Naive thymus-derived CD4-positive, alpha-beta T cell (primary cell): ENCODE measurements around the gene IP6K1. TPM values are rescaled to one million over a fixed set of nuclear protein-coding genes. Genes with fewer than 3 reads are reported as not detected.

Experiments
- ATAC-seq: fragments of 150-1000 bp; cut with Tn5 transposase; 2 replicates; pipeline ENCODE4 v1.10.0; 2021; ENCODE audit warnings: mild to moderate bottlenecking, moderate library complexity
- CTCF ChIA-PET: fragments of 350-600 bp; sonication (Branson Sonifier 250); formaldehyde crosslinking; loops from one replicate; lab custom pipeline; 2021; ENCODE audit warnings: antibody characterized with exemption; lab: Charles Lee
- POLR2A ChIA-PET: fragments of 350-600 bp; sonication (Branson Sonifier 250); formaldehyde crosslinking; loops from one replicate; lab custom pipeline; 2021; ENCODE audit warnings: antibody characterized with exemption, inconsistent platforms; lab: Charles Lee
- DNase-seq, 9 donors: peaks; one replicate each; pipeline versions ENCODE4 v3.0.0 to v3.0.0-alpha.2; 2020 to 2022; ENCODE audit warnings: mixed read lengths in 1 of 9
- H3K27ac ChIP-seq: one replicate; pipeline ENCODE4 v1.7.0; 2013; ENCODE audit warnings: mild to moderate bottlenecking, low read depth, low read length, moderate library complexity
- H3K27me3 ChIP-seq, 2 donors: one replicate each; pipeline ENCODE4 v1.7.0; 2013; ENCODE audit warnings: low read length in 2 of 2, mild to moderate bottlenecking in 2 of 2, moderate library complexity in 2 of 2; ENCODE audit not compliant: control insufficient read depth in 2 of 2, insufficient read depth in 2 of 2
- H3K36me3 ChIP-seq, 3 experiments: 1 replicate in 2 of 3; 2 replicates in 1 of 3; pipeline ENCODE4 v1.7.0; 2013; ENCODE audit warnings: low read length in 3 of 3, mild to moderate bottlenecking in 3 of 3, moderate library complexity in 1 of 3; ENCODE audit not compliant: insufficient read depth in 3 of 3, control insufficient read depth in 2 of 3
- H3K4me1 ChIP-seq, 2 donors: one replicate each; pipeline ENCODE4 v1.7.0; 2013; ENCODE audit warnings: low read length in 2 of 2, mild to moderate bottlenecking in 2 of 2, moderate library complexity in 1 of 2; ENCODE audit not compliant: control insufficient read depth in 2 of 2, insufficient read depth in 2 of 2
- H3K4me3 ChIP-seq: 2 replicates; pipeline ENCODE4 v1.7.0; 2013; ENCODE audit warnings: mild to moderate bottlenecking, low read length
- H3K9me3 ChIP-seq, 3 experiments: 1 replicate in 2 of 3; 2 replicates in 1 of 3; pipeline ENCODE4 v1.7.0; 2013; ENCODE audit warnings: low read length in 3 of 3; ENCODE audit not compliant: control insufficient read depth in 2 of 3
- H3K27ac Mint-ChIP-seq, 9 donors: one replicate each; pipeline ENCODE4 v1.8.0; 2020 to 2022; ENCODE audit warnings: mixed read lengths in 9 of 9, mild to moderate bottlenecking in 8 of 9, moderate library complexity in 5 of 9, inconsistent platforms in 2 of 9
- H3K27me3 Mint-ChIP-seq, 5 donors: one replicate each; pipeline ENCODE4 v1.8.0; 2021 to 2022; ENCODE audit warnings: mixed read lengths in 5 of 5, mild to moderate bottlenecking in 1 of 5
- H3K36me3 Mint-ChIP-seq, 5 donors: one replicate each; pipeline ENCODE4 v1.8.0; 2020 to 2022; ENCODE audit warnings: mixed read lengths in 5 of 5, mild to moderate bottlenecking in 3 of 5, inconsistent platforms in 1 of 5
- H3K4me1 Mint-ChIP-seq, 7 donors: one replicate each; pipeline ENCODE4 v1.8.0; 2020 to 2022; ENCODE audit warnings: mixed read lengths in 7 of 7, mild to moderate bottlenecking in 3 of 7, inconsistent platforms in 1 of 7
- H3K4me3 Mint-ChIP-seq, 10 donors: one replicate each; pipeline ENCODE4 v1.8.0; 2020 to 2022; ENCODE audit warnings: mild to moderate bottlenecking in 10 of 10, mixed read lengths in 10 of 10, moderate library complexity in 6 of 10, inconsistent platforms in 2 of 10
- H3K9me3 Mint-ChIP-seq, 11 donors: one replicate each; pipeline ENCODE4 v1.8.0; 2020 to 2022; ENCODE audit warnings: mixed read lengths in 11 of 11, mild to moderate bottlenecking in 4 of 11, inconsistent platforms in 1 of 11, moderate library complexity in 1 of 11
- intact Hi-C, 2 donors: fragments of 100-400 bp; cut with micrococcal nuclease; formaldehyde crosslinking; loops; one replicate each; pipeline ENCODE4 v1.15.1; 2023
- polyA plus RNA-seq, 2 donors: library from polyadenylated mRNA; unstranded; fragments of 300-500 nt; fragmentation: Illumina TruSeq; gene quantifications; one replicate each; pipeline ENCODE4 v1.2.3, GENCODE V29; 2021
- total RNA-seq, 6 experiments: library from RNA in 5 of 6; stranded (reverse) in 5 of 6; gene quantifications; 1 replicate in 5 of 6; 2 replicates in 1 of 6; pipeline ENCODE4 v1.2.3 and lab custom pipeline; 2021 to 2026

IP6K1 gene
- total and polyA plus RNA-seq, 7 experiments from 2014 or later = 18.4 to 57.0 (median 45.4) TPM

- Mint-ChIP-seq H3K9me3 (no peaks in the 10 kb centered on the region), H3K4me1 (peaks cover 0 to 8% (median 0%) of the 10 kb centered on the region in 7 donors), H3K36me3 (peaks cover 0 to 12% (median 2%) of the 10 kb centered on the region in 5 donors), H3K4me3 (no peak overlapping the region), H3K27ac (peak overlapping the region in 3 of 9 donors; percentile 47 to 57 (median 51)), H3K27me3 (no peaks in the 10 kb centered on the region)
- Histone ChIP-seq H3K36me3 (peaks cover 0 to 49% (median 0%) of the 10 kb centered on the region in 3 experiments), H3K27ac (no peak overlapping the region), H3K9me3 (no peaks in the 10 kb centered on the region), H3K4me3 (no peak overlapping the region), H3K4me1 (no peaks in the 10 kb centered on the region), H3K27me3 (no peaks in the 10 kb centered on the region)
- ChIA-PET CTCF (interaction anchor here (1.1 kb wide), 1 partner anchor 132 kb away, joined by 3 read pairs; no protein-coding TSS in a partner anchor), POLR2A (interaction anchor here (1.2 kb wide), 1 partner anchor 79 kb away, joined by 3 read pairs; the partner anchor contains the start of gene IP6K1)
- DNase-seq = no peak
- no peak for ATAC-seq
- intact Hi-C loops = no loop called here
Measured at GRCh38 chr3:49707113-49707480, 79.2 kb downstream of the IP6K1 start.

- peaks cover 0 to 12% (median 2%) of the 10 kb centered on the region in 5 donors for H3K36me3 Mint-ChIP-seq
- intact Hi-C loops = no loop called here
- no peak for ATAC-seq
- H3K9me3 ChIP-seq = no peaks in the 10 kb centered on the region
- POLR2A ChIA-PET = no interaction called here
- peak in 1 of 9 donors; percentile 6 for DNase-seq
- no peak overlapping the region for H3K4me3 ChIP-seq
- CTCF ChIA-PET = no interaction called here
- H3K4me3 Mint-ChIP-seq = no peak overlapping the region
- H3K36me3 ChIP-seq = peaks cover 0 to 54% (median 0%) of the 10 kb centered on the region in 3 experiments
- H3K27ac Mint-ChIP-seq = peak overlapping the region in 2 of 9 donors; percentile 47 to 57
- H3K27me3 ChIP-seq = no peaks in the 10 kb centered on the region
- peaks cover 0 to 7% (median 0%) of the 10 kb centered on the region in 7 donors for H3K4me1 Mint-ChIP-seq
- H3K27ac ChIP-seq = no peak overlapping the region
- no peaks in the 10 kb centered on the region for H3K27me3 Mint-ChIP-seq
- H3K4me1 ChIP-seq = no peaks in the 10 kb centered on the region
- no peaks in the 10 kb centered on the region for H3K9me3 Mint-ChIP-seq
Measured at GRCh38 chr3:49706456-49707112, 79.8 kb downstream of the IP6K1 start.

GRCh38 chr3:49705390-49705960 is 80.9 kb downstream of the IP6K1 start:
- ATAC-seq = no peak
- ChIA-PET POLR2A (no interaction called here), CTCF (interaction anchor here (0.5 kb wide), 1 partner anchor 205 kb away, joined by 4 read pairs; no protein-coding TSS in a partner anchor)
- Mint-ChIP-seq H3K27me3 (no peaks in the 10 kb centered on the region), H3K4me1 (peaks cover 0 to 7% (median 0%) of the 10 kb centered on the region in 7 donors), H3K9me3 (no peaks in the 10 kb centered on the region), H3K27ac (no peak overlapping the region), H3K4me3 (no peak overlapping the region), H3K36me3 (peaks cover 0 to 15% (median 2%) of the 10 kb centered on the region in 5 donors)
- DNase-seq = peak in 1 of 9 donors; percentile 5
- Histone ChIP-seq H3K27me3 (no peaks in the 10 kb centered on the region), H3K36me3 (peaks cover 0 to 60% (median 0%) of the 10 kb centered on the region in 3 experiments), H3K4me3 (no peak overlapping the region), H3K27ac (no peak overlapping the region), H3K4me1 (no peaks in the 10 kb centered on the region), H3K9me3 (no peaks in the 10 kb centered on the region)
- intact Hi-C loops = no loop called here

- Histone ChIP-seq H3K4me1 (no peaks in the 10 kb centered on the region), H3K4me3 (no peak overlapping the region), H3K27ac (no peak overlapping the region), H3K36me3 (peaks cover 0 to 69% (median 0%) of the 10 kb centered on the region in 3 experiments), H3K27me3 (no peaks in the 10 kb centered on the region), H3K9me3 (no peaks in the 10 kb centered on the region)
- Mint-ChIP-seq H3K4me3 (no peak overlapping the region), H3K36me3 (peaks cover 0 to 11% (median 2%) of the 10 kb centered on the region in 5 donors), H3K27ac (no peak overlapping the region), H3K4me1 (peaks cover 0 to 7% (median 0%) of the 10 kb centered on the region in 7 donors), H3K9me3 (no peaks in the 10 kb centered on the region), H3K27me3 (no peaks in the 10 kb centered on the region)
- intact Hi-C loops = no loop called here
- CTCF ChIA-PET = interaction anchor here (0.6 to 1.2 kb wide), 2 partner anchors 97 to 134 kb away, joined by 3 to 5 read pairs; no protein-coding TSS in a partner anchor
- POLR2A ChIA-PET = no interaction called here
- ATAC-seq = no peak
- no peak for DNase-seq
Measured at GRCh38 chr3:49704629-49705028, 81.7 kb downstream of the IP6K1 start.

- ChIA-PET CTCF (interaction anchor here (0.6 to 1.2 kb wide), 4 partner anchors 16 to 203 kb away, joined by 3 to 5 read pairs (median 3); partner anchors contain the start of gene AMIGO3), POLR2A (no interaction called here)
- H3K36me3 Mint-ChIP-seq = peaks cover 0 to 10% (median 2%) of the 10 kb centered on the region in 5 donors
- no peak overlapping the region for H3K4me3 ChIP-seq
- no peaks in the 10 kb centered on the region for H3K27me3 ChIP-seq
- no peak overlapping the region for H3K27ac ChIP-seq
- no peaks in the 10 kb centered on the region for H3K4me1 ChIP-seq
- peaks cover 0 to 7% (median 0%) of the 10 kb centered on the region in 7 donors for H3K4me1 Mint-ChIP-seq
- no peaks in the 10 kb centered on the region for H3K9me3 Mint-ChIP-seq
- no peaks in the 10 kb centered on the region for H3K27me3 Mint-ChIP-seq
- peak overlapping the region in 2 of 9 donors; percentile 51 to 52 for H3K27ac Mint-ChIP-seq
- DNase-seq = no peak
- intact Hi-C loops = loop anchor here (1.0 kb wide), 5 partner anchors 15 to 165 kb away; partner anchors contain the start of gene AMIGO3 (in 2 of the 2)
- peaks cover 0 to 76% (median 0%) of the 10 kb centered on the region in 3 experiments for H3K36me3 ChIP-seq
- no peaks in the 10 kb centered on the region for H3K9me3 ChIP-seq
- no peak for ATAC-seq
- no peak overlapping the region for H3K4me3 Mint-ChIP-seq
Measured at GRCh38 chr3:49703956-49704355, 82.4 kb downstream of the IP6K1 start.

GRCh38 chr3:49703443-49703927 is 82.9 kb downstream of the IP6K1 start:
- ChIA-PET POLR2A (no interaction called here), CTCF (interaction anchor here (1.0 to 1.1 kb wide), 2 partner anchors 16 to 203 kb away, joined by 3 read pairs; partner anchors contain the start of gene AMIGO3)
- peak overlapping the region in 2 of 9 donors; percentile 8 to 52 for H3K27ac Mint-ChIP-seq

More at GRCh38 chr3:49703443-49703927, 82.9 kb downstream of the IP6K1 start:
- Mint-ChIP-seq H3K4me3 (no peak overlapping the region), H3K9me3 (no peaks in the 10 kb centered on the region), H3K36me3 (peaks cover 0 to 10% (median 2%) of the 10 kb centered on the region in 5 donors), H3K4me1 (peaks cover 0 to 7% (median 0%) of the 10 kb centered on the region in 7 donors), H3K27me3 (no peaks in the 10 kb centered on the region)
- ATAC-seq = peak; percentile 94
- Histone ChIP-seq H3K4me1 (no peaks in the 10 kb centered on the region), H3K36me3 (peaks cover 0 to 80% (median 0%) of the 10 kb centered on the region in 3 experiments), H3K4me3 (no peak overlapping the region), H3K27me3 (no peaks in the 10 kb centered on the region), H3K27ac (no peak overlapping the region), H3K9me3 (no peaks in the 10 kb centered on the region)
- DNase-seq = peak; percentile 44 to 74 (median 65)
- intact Hi-C loops = loop anchor here (1.0 kb wide), 5 partner anchors 16 to 164 kb away; partner anchors contain the start of gene AMIGO3 (in 2 of the 2)
